ENCODE results near the gene MORC2.

GRCh38 chr22:30947816-30948454 is 20.6 kb downstream of the MORC2 start:
- TF ChIP-seq RAD21 (IDR thresholded peaks at IDR 0.05) (peak; percentile 85 to 89), CTCF (IDR thresholded peaks at IDR 0.05; ENCODE audit: low read depth, low read length, missing input control) (peak; percentile 52), RXRA (IDR thresholded peaks at IDR 0.05) (no peak), YY1 (IDR thresholded peaks at IDR 0.05) (no peak), ATF3 (IDR thresholded peaks at IDR 0.05) (no peak), EGR1 (IDR thresholded peaks at IDR 0.05; ENCODE audit: low read depth in 2 of 2) (no peak), HNF4A (conservative IDR thresholded peaks at IDR 0.05) (no peak), FOXA1 (IDR thresholded peaks at IDR 0.05) (no peak), JUND (IDR thresholded peaks at IDR 0.05) (no peak), ZBTB33 (IDR thresholded peaks at IDR 0.05) (no peak), GABPA (IDR thresholded peaks at IDR 0.05 in 1 of 2, conservative IDR thresholded peaks at IDR 0.05 in 1 of 2) (no peak), REST (IDR thresholded peaks at IDR 0.05) (no peak), MAX (IDR thresholded peaks at IDR 0.05) (no peak), TAF1 (conservative IDR thresholded peaks at IDR 0.05) (no peak)
